HCT116 (cell line): ENCODE results near the gene MED16. TPM values are rescaled to one million over a fixed set of nuclear protein-coding genes. Genes with fewer than 3 reads are reported as not detected.

ENCODE experiments used
- ATAC-seq: fragments of 200-7000 bp; cut with Tn5 transposase; 2 replicates; pipeline ENCODE4 v1.9.1; 2020; ENCODE audit warnings: mild to moderate bottlenecking, moderate library complexity
- BruUV-seq: library from RNA; stranded (reverse); fragments of 400-500 nt; replicated peaks from 2 replicates; lab custom pipeline; 2021; lab: Mats Ljungman, UMichigan
- CTCF ChIA-PET: fragments of 300-600 bp; sonication (Branson Sonifier 250); formaldehyde crosslinking; loops from one replicate; lab custom pipeline; 2021; ENCODE audit warnings: antibody characterized with exemption; lab: Charles Lee
- POLR2A ChIA-PET: fragments of 300-600, 350-600 bp; sonication (Branson Sonifier 250); formaldehyde crosslinking; loops from one replicate; lab custom pipeline; 2021; ENCODE audit warnings: antibody characterized with exemption; lab: Charles Lee
- RAD21 ChIA-PET, 2 experiments: fragments of 300-600 bp; sonication (Branson Sonifier 250); formaldehyde crosslinking; loops; one replicate each; lab custom pipeline; 2023; ENCODE audit warnings: low total read pairs in 2 of 2; ENCODE audit not compliant: uncharacterized antibody in 2 of 2, unreplicated experiment in 2 of 2, low non-redundant PET in 1 of 2; lab: Charles Lee
- DNase-seq: peaks from one replicate; pipeline ENCODE4 v3.0.0-alpha.2; 2010; ENCODE audit warnings: low read depth, low spot score
- H2AFZ ChIP-seq: fragments of 200-600 bp; shearing (Covaris generic), sonication (generic); 2 replicates; pipeline ENCODE4 v1.6.1; 2017; ENCODE audit warnings: low read depth, mixed run types, mixed read lengths, antibody characterized with exemption, low read length; ENCODE audit not compliant: poor library complexity, severe bottlenecking
- H3K27ac ChIP-seq: 2 replicates; pipeline ENCODE4 v1.5.1; 2012; ENCODE audit warnings: low read depth, low read length
- H3K27me3 ChIP-seq: fragments of 200-600 bp; sonication (generic); 2 replicates; pipeline ENCODE4 v1.6.1; 2016; ENCODE audit warnings: mixed run types, low read length, mixed read lengths; ENCODE audit not compliant: insufficient read depth
- H3K36me3 ChIP-seq, 2 experiments: fragments of 200-500 bp in 1 of 2; fragments of 200-600 bp in 1 of 2; sonication (Bioruptor generic) in 1 of 2; sonication (generic) in 1 of 2; 2 replicates each; pipeline versions ENCODE4 v1.5.1 to v1.6.1; 2014 to 2016; ENCODE audit warnings: low read length in 2 of 2, inconsistent platforms in 1 of 2, mixed read lengths in 1 of 2, mixed run types in 1 of 2; ENCODE audit not compliant: insufficient read depth in 2 of 2, control insufficient read depth in 1 of 2
- H3K4me1 ChIP-seq, 2 experiments: fragments of 200-600 bp in 1 of 2; sonication (generic) in 1 of 2; 2 replicates each; pipeline versions ENCODE4 v1.5.1 to v1.6.1; 2012 to 2017; ENCODE audit warnings: low read length in 2 of 2, inconsistent platforms in 1 of 2, mild to moderate bottlenecking in 1 of 2, mixed read lengths in 1 of 2, mixed run types in 1 of 2, moderate library complexity in 1 of 2; ENCODE audit not compliant: insufficient read depth in 2 of 2, control insufficient read depth in 1 of 2
- H3K4me2 ChIP-seq: fragments of 200-600 bp; sonication (generic); 2 replicates; pipeline ENCODE4 v1.6.1; 2017; ENCODE audit warnings: mixed run types, low read length, mixed read lengths
- H3K4me3 ChIP-seq, 2 experiments: fragments of 200-600 bp in 1 of 2; sonication (generic) in 1 of 2; replicated peaks in 1 of 2; 2 replicates each; pipeline ENCODE4 v1.5.1; 2011 to 2016; ENCODE audit warnings: low read length in 2 of 2, control low read depth in 1 of 2, low read depth in 1 of 2, mild to moderate bottlenecking in 1 of 2, mixed read lengths in 1 of 2, mixed run types in 1 of 2
- H3K79me2 ChIP-seq: fragments of 200-600 bp; sonication (generic); 2 replicates; pipeline ENCODE4 v1.6.1; 2017; ENCODE audit warnings: mild to moderate bottlenecking, mixed run types, low read length, moderate library complexity, mixed read lengths; ENCODE audit not compliant: insufficient read depth
- H3K9ac ChIP-seq: fragments of 200-600 bp; sonication (generic); 2 replicates; pipeline ENCODE4 v1.6.1; 2016; ENCODE audit warnings: low read length, mixed read lengths
- H3K9me2 ChIP-seq: fragments of 200-600 bp; sonication (generic), shearing (Covaris generic); 2 replicates; pipeline ENCODE4 v1.6.1; 2017; ENCODE audit warnings: mixed run types, mild to moderate bottlenecking, moderate library complexity; ENCODE audit not compliant: insufficient read depth
- H3K9me3 ChIP-seq, 2 experiments: fragments of 200-500 bp in 1 of 2; fragments of 200-600 bp in 1 of 2; sonication (Bioruptor generic) in 1 of 2; sonication (generic) in 1 of 2; 2 replicates each; pipeline ENCODE4 v1.6.1; 2014 to 2017; ENCODE audit warnings: low read length in 2 of 2, mixed read lengths in 2 of 2, inconsistent platforms in 1 of 2, low read depth in 1 of 2, mild to moderate bottlenecking in 1 of 2, mixed run types in 1 of 2, moderate library complexity in 1 of 2; ENCODE audit not compliant: control insufficient read depth in 1 of 2, insufficient read depth in 1 of 2
- H4K20me1 ChIP-seq: fragments of 200-600 bp; sonication (generic), shearing (Covaris generic); 2 replicates; pipeline ENCODE4 v1.6.1; 2017; ENCODE audit warnings: mixed run types, mild to moderate bottlenecking, moderate library complexity; ENCODE audit not compliant: insufficient read depth
- ATF3 ChIP-seq: IDR thresholded peaks from 2 replicates; pipeline ENCODE4 v1.6.1; 2012
- CEBPB ChIP-seq: IDR thresholded peaks from 2 replicates; pipeline ENCODE4 v1.6.1; 2012; ENCODE audit warnings: low read depth
- CTCF ChIP-seq, 3 experiments: fragments of 200-600 bp in 1 of 3; sonication (generic) in 1 of 3; IDR thresholded peaks in 2 of 3; conservative IDR thresholded peaks in 1 of 3; 2 replicates each; pipeline ENCODE4 v1.5.1; 2012 to 2017; ENCODE audit warnings: low read depth in 2 of 3, low read length in 2 of 3, antibody characterized with exemption in 1 of 3, borderline replicate concordance in 1 of 3, control low read depth in 1 of 3, mild to moderate bottlenecking in 1 of 3, mixed read lengths in 1 of 3, mixed run types in 1 of 3, moderate library complexity in 1 of 3; ENCODE audit not compliant: insufficient read depth in 1 of 3
- EZH2phosphoT487 ChIP-seq: fragments of 200-600 bp; IDR thresholded peaks from 2 replicates; pipeline ENCODE4 v1.6.1; 2018; ENCODE audit warnings: antibody characterized with exemption, borderline replicate concordance
- MAX ChIP-seq: IDR thresholded peaks from 2 replicates; pipeline ENCODE4 v1.6.1; 2012
- POLR2A ChIP-seq: IDR thresholded peaks from 2 replicates; pipeline ENCODE4 v1.7.0; 2011; ENCODE audit warnings: borderline replicate concordance; ENCODE audit not compliant: insufficient read depth, insufficient read length; ENCODE audit errors: extremely low read depth
- RAD21 ChIP-seq: IDR thresholded peaks from 2 replicates; pipeline ENCODE4 v1.6.1; 2012; ENCODE audit warnings: low read depth, mild to moderate bottlenecking
- REST ChIP-seq: IDR thresholded peaks from 2 replicates; pipeline ENCODE4 v1.6.1; 2012; ENCODE audit warnings: low read depth
- SP1 ChIP-seq: IDR thresholded peaks from 2 replicates; pipeline ENCODE4 v1.6.1; 2012; ENCODE audit warnings: low read depth
- SRF ChIP-seq: IDR thresholded peaks from 2 replicates; pipeline ENCODE4 v1.6.1; 2012; ENCODE audit warnings: low read depth
- ZFX ChIP-seq: fragments of 450-650 bp; IDR thresholded peaks from 2 replicates; pipeline ENCODE4 v1.6.1; 2017
- ZNF274 ChIP-seq: fragments of 200-500 bp; sonication (Bioruptor generic); IDR thresholded peaks from 2 replicates; pipeline ENCODE4 v1.6.1; 2014; ENCODE audit warnings: mild to moderate bottlenecking, low read depth, low read length, inconsistent platforms
- intact Hi-C: fragments of 100-400 bp; cut with micrococcal nuclease; formaldehyde crosslinking; loops from 2 replicates; pipeline ENCODE4 v1.10.0; 2022
- total RNA-seq: library from RNA; stranded (reverse); gene quantifications from one replicate; pipeline ENCODE4 v1.2.1, GENCODE V29; 2021; ENCODE audit not compliant: unreplicated experiment

Gene MED16
- total RNA-seq, 1 experiment from 2014 or later, result 73.6 TPM

GRCh38 chr19:852136-853013, 40.6 kb downstream of the MED16 start, which contains the start of gene ELANE:
Gene ELANE (plus strand): TSS chr19:852303. CDS start chr19:852329, 26 bp downstream.
- intact Hi-C loops, result no loop called here
- H3K27me3 ChIP-seq, result no peaks in the 10 kb centered on the region

More at GRCh38 chr19:852136-853013, 40.6 kb downstream of the MED16 start, which contains the start of gene ELANE:
- no peak for TF ChIP-seq EZH2phosphoT487
- no peak for TF ChIP-seq REST
- no peak for TF ChIP-seq RAD21
- no peak for TF ChIP-seq ZNF274
- no peak for TF ChIP-seq CTCF (IDR thresholded peaks at IDR 0.05 in 2 of 3, conservative IDR thresholded peaks at IDR 0.05 in 1 of 3; ENCODE audit: borderline replicate concordance in 1 of 3, insufficient read depth in 1 of 3, low read depth in 2 of 3, low read length in 2 of 3)
- TF ChIP-seq ATF3, result no peak
- no peak for TF ChIP-seq SRF
- TF ChIP-seq ZFX, result no peak
- TF ChIP-seq POLR2A, result no peak
- TF ChIP-seq SP1, result no peak
- TF ChIP-seq CEBPB, result no peak
- TF ChIP-seq MAX, result no peak
- TF ChIP-seq, all 23 proteins: peak for 0
- CTCF ChIA-PET, result no interaction called here
- H3K9me2 ChIP-seq, result no peaks in the 10 kb centered on the region
- H3K79me2 ChIP-seq, result no peaks in the 10 kb centered on the region
- no peak within 1 kb of the TSS for H2AFZ ChIP-seq
- no peak within 1 kb of the TSS for H3K4me3 ChIP-seq
- no peaks in the 10 kb centered on the region for H3K9me3 ChIP-seq
- peaks cover 5 to 10% of the 10 kb centered on the region in 2 experiments; a peak in 3 of 4 replicates for H3K4me1 ChIP-seq
- no TSS peak for BruUV-seq
- ATAC-seq (no peak), DNase-seq (no peak)
- no peaks in the 10 kb centered on the region for H4K20me1 ChIP-seq
- H3K27ac ChIP-seq, result no peak within 1 kb of the TSS
- H3K36me3 ChIP-seq, result no peaks in the 10 kb centered on the region
- no peak within 1 kb of the TSS for H3K4me2 ChIP-seq
- POLR2A ChIA-PET, result no interaction called here
- RAD21 ChIA-PET, result no interaction called here
- H3K9ac ChIP-seq, result no peak within 1 kb of the TSS
